GM12865 (cell line): Measurements from ENCODE around the gene PEDS1.

Experiments
- DNase-seq: peaks from one replicate; pipeline ENCODE4 v3.0.0; 2010; ENCODE audit warnings: low read depth
- H3K4me3 ChIP-seq: 2 replicates; pipeline ENCODE4 v1.5.1; 2011; ENCODE audit warnings: mild to moderate bottlenecking, low read depth, low read length, control low read depth
- CTCF ChIP-seq: IDR thresholded peaks from 2 replicates; pipeline ENCODE4 v1.5.1; 2011; ENCODE audit warnings: low read length, control low read depth, low read depth, inconsistent platforms; ENCODE audit not compliant: insufficient read depth; ENCODE audit errors: missing control alignments

The PEDS1 gene

DNA sequence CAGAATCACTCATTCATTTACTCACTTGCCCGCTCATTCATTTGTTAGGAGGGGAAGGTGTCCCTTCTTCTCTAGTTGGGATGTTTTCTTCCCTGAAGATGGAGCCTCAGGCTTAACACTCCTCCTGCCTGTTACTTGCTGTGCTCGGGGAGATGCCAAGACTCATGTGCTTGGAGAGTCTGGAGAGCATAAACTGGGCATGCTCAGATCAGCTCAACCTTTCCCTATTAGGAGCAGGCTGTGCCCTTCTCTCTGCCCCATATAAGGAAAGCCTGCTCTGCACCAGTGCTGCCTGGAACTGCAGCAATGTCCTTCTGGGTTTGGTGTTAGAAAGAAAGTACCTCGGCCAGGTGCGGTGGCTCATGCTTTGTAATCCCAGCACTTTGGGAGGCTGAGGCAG, 22.5 kb downstream of the PEDS1 start:
- H3K4me3 ChIP-seq = no peak overlapping the region
- DNase-seq = no peak
- TF ChIP-seq CTCF = no peak

GRCh38 chr20:50130356-50130723, 23.2 kb downstream of the PEDS1 start:
- TF ChIP-seq CTCF = no peak
- DNase-seq = no peak
- no peak overlapping the region for H3K4me3 ChIP-seq

- H3K4me3 ChIP-seq = no peak overlapping the region
- no peak for DNase-seq
- no peak for TF ChIP-seq CTCF
These were observed 23.7 kb downstream of the PEDS1 start for GRCh38 chr20:50129662-50130355.

- no peak for DNase-seq
- no peak for TF ChIP-seq CTCF
- H3K4me3 ChIP-seq = no peak overlapping the region
These were observed 25.0 kb downstream of the PEDS1 start for GRCh38 chr20:50128520-50128905.

DNA sequence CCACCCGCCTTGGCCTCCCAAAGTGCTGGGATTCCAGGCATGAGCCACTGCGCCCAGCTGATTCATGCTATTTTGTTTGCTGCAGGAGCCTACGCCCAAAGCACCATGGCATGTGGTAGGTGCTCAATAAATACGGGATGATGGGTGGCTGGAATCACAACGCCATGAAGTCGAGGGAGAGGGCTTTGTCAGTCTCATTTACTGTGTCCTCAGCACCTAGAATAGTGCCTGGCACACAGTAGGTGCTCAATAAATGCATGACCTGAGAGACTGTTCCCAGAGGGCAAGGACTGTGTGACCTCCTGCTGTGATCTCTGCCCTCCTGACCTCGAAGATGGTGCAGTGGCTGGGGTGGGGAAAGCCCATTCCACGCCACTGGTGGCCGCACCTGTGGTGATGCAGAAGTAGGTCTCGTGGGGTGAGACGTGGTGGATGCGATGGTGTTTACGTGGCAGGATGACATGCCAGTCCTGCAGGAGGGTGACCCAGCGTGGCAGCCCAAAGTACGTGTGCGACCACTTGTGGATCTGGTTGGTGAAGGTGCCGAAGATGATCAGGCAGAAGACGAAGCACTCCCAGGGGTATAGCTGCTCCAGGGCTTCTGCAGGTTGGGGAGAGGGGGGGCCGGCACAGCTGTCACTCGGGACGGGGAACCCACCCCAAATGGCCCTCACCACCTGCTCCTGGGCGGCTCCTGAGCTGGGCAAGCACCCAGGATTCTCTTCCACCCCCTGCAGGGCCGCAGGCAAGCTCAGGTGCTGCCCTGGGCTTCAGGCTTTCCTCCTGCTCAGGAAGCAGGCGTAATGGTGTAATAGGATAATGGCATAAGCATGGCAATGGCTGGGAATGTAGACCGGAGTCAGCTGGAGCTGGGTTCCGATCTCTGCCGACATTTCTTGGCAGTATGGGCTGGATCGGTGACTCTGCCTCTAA, 25.7 kb downstream of the PEDS1 start:
- no peak overlapping the region for H3K4me3 ChIP-seq
- DNase-seq = no peak
- TF ChIP-seq CTCF = no peak

DNA sequence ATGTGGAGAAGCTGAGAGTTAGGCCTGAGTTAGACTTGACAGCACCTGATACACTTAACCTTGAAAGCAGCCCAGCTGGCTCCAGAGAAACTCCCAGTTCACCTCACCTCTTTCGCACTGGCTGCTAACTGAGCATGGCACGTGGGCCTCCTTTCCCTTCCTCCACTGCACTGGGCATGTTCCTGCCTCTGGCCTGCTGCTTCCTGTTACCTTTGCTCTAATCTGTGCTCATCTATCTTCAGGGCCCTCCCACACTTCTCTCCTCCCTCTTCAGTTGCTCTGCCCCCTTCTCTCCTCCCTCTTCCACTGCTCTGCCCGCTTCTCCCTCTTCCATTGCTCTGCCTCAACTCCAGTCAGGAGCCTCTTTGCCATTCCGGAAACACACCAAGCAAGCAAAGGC, 26.9 kb downstream of the PEDS1 start:
- TF ChIP-seq CTCF = no peak
- H3K4me3 ChIP-seq = no peak overlapping the region
- DNase-seq = no peak
